Iris pigment epithelial cell (primary cell): ENCODE measurements around the gene MED1.

Experiments used
- DNase-seq: peaks from one replicate; pipeline ENCODE4 v3.0.0-alpha.2; 2011; ENCODE audit warnings: low read depth

Gene MED1

DNA sequence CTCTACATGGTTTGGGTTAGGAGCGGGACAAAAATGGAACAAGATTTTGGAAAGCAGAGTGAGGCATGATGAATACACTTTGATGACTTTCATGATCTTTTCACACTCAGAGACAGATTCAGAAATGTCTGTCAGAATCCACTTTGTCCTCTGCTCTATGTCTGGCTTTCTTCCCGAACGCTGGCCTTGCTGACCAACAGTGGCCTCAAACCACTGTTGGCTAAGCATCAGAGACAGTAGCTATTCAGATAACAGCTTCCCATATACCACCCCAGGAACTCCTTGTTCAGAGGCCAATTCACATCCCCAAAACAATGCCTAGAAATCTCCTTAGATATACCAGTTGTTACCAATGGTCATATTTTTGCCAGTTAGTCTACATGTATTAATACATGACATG, 90.5 kb downstream of the MED1 start:
- no peak for DNase-seq

DNA sequence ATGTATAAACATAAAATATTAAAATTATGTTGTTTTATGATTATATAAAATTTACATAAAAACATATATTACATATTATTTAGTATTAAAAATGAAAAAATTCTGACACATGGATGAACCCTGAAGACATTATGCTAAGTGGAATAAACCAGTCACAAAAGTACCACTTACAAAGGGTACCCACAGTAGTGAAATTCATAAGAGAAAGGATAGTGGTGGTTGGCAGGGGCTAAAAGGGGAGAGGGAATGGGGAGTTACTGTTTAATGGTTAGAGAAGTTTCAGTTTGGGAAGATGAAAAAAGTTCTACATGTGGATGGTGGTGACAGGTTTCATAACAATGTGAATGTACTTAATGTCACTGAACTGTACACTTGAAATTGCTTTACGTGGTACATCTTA, 91.1 kb downstream of the MED1 start:
- DNase-seq: no peak

DNA sequence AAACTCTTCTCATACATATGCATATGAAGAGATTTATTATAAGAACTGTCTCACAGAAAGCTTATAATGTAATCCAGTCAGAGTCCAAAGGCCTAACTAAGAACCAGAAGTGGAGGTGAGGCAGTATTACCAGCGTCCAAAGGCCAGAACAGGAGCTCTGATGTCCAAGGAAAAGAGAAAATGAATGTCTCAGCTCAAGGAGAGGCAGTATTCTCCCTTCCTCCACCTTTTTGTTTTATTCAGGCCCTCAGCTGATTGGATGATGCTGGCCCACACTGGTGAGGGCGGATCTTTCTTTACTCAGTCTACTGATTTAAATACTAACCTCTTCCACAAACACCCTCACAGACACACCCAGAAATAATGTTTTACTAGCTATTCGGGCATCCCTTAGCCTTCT, 93.1 kb downstream of the MED1 start:
- DNase-seq: no peak

DNA sequence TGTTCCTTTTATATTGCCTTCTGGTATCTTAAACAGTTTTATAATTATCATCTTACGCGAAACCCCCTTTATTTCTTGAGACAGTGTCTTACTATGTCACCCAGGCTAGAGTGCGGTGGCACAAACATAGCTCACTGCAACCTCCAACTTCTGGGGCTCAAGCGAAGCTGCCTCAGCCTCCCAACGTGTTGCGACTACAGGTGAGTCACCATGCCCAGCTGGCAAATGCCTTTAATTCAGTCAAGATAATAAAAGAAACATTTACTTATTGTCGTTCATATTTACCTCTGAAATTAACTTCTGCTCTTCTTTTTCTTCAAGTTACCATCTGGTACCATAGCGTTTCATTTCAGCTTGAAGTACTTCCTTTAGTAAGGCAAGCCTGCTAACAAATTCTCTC, 93.6 kb downstream of the MED1 start:
- DNase-seq: no peak
